ENCODE results near the gene OPN4.

The OPN4 gene

GRCh38 chr10:86673827-86674581, 19.7 kb downstream of the OPN4 start:
- no peak overlapping the region for H3K4me3 ChIP-seq (ENCODE audit: low read depth, low read length)
- TF ChIP-seq, protein P1, sequence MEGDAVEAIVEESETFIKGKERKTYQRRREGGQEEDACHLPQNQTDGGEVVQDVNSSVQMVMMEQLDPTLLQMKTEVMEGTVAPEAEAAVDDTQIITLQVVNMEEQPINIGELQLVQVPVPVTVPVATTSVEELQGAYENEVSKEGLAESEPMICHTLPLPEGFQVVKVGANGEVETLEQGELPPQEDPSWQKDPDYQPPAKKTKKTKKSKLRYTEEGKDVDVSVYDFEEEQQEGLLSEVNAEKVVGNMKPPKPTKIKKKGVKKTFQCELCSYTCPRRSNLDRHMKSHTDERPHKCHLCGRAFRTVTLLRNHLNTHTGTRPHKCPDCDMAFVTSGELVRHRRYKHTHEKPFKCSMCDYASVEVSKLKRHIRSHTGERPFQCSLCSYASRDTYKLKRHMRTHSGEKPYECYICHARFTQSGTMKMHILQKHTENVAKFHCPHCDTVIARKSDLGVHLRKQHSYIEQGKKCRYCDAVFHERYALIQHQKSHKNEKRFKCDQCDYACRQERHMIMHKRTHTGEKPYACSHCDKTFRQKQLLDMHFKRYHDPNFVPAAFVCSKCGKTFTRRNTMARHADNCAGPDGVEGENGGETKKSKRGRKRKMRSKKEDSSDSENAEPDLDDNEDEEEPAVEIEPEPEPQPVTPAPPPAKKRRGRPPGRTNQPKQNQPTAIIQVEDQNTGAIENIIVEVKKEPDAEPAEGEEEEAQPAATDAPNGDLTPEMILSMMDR (IDR thresholded peaks at IDR 0.05; ENCODE audit: low read depth, low read length): no peak

DNA sequence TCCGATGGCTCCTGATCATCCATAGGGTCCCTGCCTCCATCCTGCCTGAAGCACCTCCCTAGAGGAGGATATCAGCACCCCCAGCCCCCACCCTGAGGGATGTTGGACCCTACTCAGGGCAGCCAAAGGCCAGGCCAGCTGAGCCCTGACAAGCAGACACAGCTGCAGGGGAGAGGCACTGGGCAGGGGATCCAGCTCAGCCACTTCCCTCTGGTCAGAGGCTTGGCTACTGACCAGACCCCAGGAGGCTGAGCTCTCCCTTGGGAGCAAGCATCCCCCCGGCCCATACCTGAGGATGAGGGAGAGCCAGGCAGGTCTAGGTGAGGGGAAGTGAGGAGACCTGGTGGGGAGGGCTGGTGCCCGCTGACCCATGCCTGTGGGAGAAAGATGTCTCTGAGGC, 20.6 kb downstream of the OPN4 start:
- TF ChIP-seq, protein P1 (IDR thresholded peaks at IDR 0.05; ENCODE audit: low read depth, low read length): no peak
- no peak overlapping the region for H3K4me3 ChIP-seq (ENCODE audit: low read depth, low read length)

DNA sequence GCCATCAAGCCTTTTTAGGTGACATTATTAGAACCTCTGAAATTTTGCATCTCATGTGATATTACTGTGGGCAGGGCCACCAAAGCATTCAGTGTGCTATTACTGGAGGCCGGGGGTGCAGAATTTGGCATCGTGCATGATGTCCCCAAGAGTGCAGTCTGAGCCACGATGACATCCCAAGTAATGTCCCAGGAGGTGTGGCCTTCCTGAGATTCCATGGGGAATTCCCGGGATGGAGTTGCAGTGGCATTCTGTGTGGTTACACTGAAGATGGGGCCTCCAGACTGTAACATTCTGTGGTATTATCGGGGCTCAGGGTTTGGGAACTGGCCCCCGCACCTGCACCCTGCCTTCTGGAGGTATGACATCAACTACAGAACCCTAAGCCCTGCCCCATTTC, 23.0 kb downstream of the OPN4 start:
- no peak overlapping the region for H3K4me3 ChIP-seq (ENCODE audit: low read depth, low read length)
- TF ChIP-seq, protein P1 (IDR thresholded peaks at IDR 0.05; ENCODE audit: low read depth, low read length): no peak

DNA sequence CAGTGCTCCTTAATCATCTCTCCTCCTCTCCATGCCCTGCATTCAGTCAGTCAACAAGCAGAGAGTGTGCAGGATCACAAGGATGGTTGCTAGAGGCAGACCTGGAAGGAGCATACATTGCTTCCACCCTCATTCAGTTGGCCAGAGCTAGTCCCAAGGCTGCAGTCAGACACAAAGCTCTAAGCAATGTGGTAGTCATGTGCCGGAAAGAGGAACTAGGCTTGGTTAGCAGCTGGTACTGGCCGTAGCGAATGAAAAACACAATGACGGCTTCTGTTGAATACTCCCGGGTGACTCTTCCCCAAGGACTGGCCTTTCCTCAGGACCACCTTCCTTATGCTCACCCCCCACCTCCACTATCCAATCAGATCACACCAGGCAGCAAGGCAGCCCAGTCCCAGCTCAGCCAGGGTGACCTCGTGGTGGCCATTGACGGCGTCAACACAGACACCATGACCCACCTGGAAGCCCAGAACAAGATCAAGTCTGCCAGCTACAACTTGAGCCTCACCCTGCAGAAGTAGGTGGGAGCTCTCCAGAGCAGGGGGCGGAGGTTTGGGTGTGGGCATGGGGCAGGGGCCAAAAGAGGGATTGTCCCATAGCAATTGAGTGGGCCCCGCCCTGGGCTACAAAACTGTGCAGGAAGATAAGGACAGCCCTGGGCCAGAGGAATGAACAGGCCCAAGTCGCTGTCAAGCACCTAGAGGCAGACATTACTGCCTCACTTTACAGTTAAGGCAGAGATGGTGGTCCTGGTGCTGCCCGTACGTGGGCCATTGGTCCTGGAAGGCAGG, 24.8 kb downstream of the OPN4 start:
- H3K4me3 ChIP-seq (ENCODE audit: low read depth, low read length): no peak overlapping the region
- TF ChIP-seq, protein P1 (IDR thresholded peaks at IDR 0.05; ENCODE audit: low read depth, low read length): no peak

GRCh38 chr10:86681047-86681446, 26.7 kb downstream of the OPN4 start:
- no peak overlapping the region for H3K4me3 ChIP-seq (ENCODE audit: low read depth, low read length)
- TF ChIP-seq, protein P1 (IDR thresholded peaks at IDR 0.05; ENCODE audit: low read depth, low read length): no peak

GRCh38 chr10:86681722-86682386, 27.5 kb downstream of the OPN4 start:
- TF ChIP-seq, protein P1 (IDR thresholded peaks at IDR 0.05; ENCODE audit: low read depth, low read length): no peak
- H3K4me3 ChIP-seq (ENCODE audit: low read depth, low read length): no peak overlapping the region
